ENCODE data around the gene CDCA3.

The CDCA3 gene

DNA sequence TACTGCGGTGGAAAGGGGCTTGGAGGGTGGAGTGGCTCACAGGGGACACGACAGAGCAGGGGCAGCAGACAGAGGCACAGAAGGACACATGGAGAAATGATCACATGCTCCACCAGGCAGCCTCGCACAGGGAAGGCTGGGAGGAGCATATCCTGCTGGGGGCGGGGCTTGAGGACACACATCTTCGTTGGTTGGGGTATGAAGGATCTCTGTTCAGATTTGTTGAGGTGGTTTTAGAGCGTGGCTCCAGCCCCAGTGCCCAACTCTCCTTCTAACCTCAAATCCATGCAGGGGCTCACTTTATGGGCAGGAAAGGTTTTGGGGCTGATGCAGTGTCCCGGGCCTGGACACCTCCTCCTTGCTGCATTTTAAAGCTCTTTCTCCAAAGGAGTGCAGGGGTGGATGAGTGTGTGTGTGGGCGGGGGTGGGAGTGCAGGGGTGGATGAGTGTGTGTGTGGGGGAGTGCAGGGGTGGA, 23.6 kb downstream of the CDCA3 start:
- FAIRE-seq, result peak; percentile 14

DNA sequence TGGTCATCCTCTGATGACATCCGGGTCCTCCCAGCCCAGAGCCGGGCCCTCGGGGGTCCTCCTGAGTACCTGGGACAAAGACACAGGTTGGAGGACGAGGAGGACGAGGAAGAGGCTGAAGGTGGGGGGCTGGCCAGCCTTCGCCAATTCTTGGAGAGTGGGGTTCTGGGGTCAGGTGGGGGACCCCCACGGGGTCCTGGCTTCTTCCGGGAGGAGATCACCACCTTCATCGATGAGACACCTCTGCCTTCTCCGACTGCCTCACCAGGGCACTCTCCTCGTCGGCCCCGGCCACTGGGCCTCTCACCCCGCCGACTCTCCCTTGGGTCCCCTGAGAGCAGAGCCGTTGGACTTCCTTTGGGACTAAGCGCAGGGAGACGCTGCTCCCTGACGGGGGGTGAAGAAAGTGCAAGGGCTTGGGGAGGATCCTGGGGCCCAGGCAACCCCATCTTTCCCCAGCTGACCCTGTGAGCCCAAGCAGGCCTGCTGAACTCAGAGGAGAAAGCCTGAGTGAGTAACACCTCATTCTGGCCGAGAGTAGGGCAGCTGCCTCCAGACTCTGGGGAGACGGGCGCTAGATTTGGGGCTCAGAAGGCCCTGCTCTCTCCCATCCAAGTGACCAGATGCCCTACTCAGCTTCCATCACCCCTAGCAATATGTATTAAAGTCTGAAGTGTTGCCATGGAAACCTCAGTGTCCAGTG, 24.2 kb downstream of the CDCA3 start:
- DNase-seq (ENCODE audit: insufficient read length), result no peak
- FAIRE-seq, result no peak
- TF ChIP-seq POLR2AphosphoS5 (IDR thresholded peaks at IDR 0.05; ENCODE audit: low read depth, low read length), result no peak
- no peak for TF ChIP-seq POLR2A (IDR thresholded peaks at IDR 0.05; ENCODE audit: low read depth, low read length)
- no peak for TF ChIP-seq TAF1 (IDR thresholded peaks at IDR 0.05; ENCODE audit: borderline replicate concordance, low read depth, low read length)

More for the DNA sequence above, 23.6 kb downstream of the CDCA3 start:
- TF ChIP-seq POLR2A (IDR thresholded peaks at IDR 0.05; ENCODE audit: low read depth, low read length), result no peak
- no peak for DNase-seq (ENCODE audit: insufficient read length)

DNA sequence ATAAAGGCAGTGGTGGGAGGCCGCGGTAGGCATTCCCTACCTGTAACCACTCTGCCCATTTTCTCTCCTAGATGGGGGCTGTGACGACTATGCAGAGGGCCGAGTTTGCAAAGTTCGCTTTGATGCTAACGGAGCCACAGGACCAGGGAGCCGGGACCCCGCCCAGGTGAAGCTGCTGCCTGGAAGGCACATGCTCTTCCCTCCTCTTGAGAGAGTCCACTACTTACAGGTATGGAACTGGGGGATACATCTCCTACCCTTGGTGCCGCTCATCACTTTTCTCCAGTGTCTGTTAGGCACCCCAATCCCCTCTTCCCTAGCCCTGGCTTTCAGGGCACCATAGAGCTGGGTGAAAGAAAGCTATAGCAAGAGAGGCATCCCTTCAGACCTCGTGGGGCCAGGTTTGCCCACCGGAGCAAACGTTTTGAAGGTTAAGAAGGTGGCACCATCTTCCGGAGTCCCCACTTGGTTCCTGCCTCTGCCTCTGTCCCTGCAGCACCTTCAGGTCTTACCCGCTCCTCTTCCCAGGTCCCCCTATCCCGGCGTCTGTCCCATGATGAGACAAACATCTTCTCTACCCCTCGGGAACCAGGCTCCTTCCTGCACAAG, 24.9 kb downstream of the CDCA3 start:
- DNase-seq (ENCODE audit: insufficient read length) (no peak), FAIRE-seq (no peak)
- no peak for TF ChIP-seq POLR2AphosphoS5 (IDR thresholded peaks at IDR 0.05; ENCODE audit: low read depth, low read length)
- TF ChIP-seq TAF1 (IDR thresholded peaks at IDR 0.05; ENCODE audit: borderline replicate concordance, low read depth, low read length), result no peak
- no peak for TF ChIP-seq POLR2A (IDR thresholded peaks at IDR 0.05; ENCODE audit: low read depth, low read length)

DNA sequence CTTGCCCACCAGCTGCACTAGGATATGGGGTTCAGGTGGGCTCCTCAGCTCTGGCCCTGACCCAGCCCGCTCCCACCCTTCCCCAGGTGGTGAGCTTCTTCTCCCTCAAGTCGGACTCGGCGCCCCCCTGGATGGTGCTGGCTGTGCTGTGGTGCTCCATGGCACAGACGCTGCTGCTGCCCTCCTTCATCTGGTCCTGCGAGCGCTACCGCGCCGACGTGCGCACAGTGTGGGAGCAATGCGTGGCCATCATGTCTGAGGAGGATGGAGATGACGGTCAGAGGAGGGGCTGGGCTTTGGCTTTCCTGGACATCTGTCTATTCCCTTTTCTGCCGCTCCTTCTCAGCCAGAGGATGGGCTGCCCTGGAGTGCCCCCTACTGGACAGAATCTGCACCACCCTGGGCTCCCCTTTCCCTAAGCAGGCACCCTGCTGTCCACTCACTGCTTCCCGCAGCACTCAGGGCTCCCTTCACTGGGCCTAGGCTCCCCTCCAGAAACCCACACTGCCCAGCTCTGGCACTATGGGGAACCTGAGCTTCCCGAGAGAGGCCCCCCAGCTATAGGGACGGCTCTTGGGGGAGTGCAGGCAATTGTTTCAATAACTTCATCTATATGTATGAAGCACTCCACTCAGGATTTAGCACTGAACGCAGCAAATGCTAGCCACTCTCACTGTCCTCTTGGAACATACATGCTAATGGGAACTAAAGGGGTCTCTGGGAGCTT, 25.5 kb downstream of the CDCA3 start:
- FAIRE-seq (peak; percentile 88), DNase-seq (ENCODE audit: insufficient read length) (peak; percentile 94)
- TF ChIP-seq POLR2A (IDR thresholded peaks at IDR 0.05; ENCODE audit: low read depth, low read length), result no peak
- TF ChIP-seq TAF1 (IDR thresholded peaks at IDR 0.05; ENCODE audit: borderline replicate concordance, low read depth, low read length), result no peak
- TF ChIP-seq POLR2AphosphoS5 (IDR thresholded peaks at IDR 0.05; ENCODE audit: low read depth, low read length), result no peak

DNA sequence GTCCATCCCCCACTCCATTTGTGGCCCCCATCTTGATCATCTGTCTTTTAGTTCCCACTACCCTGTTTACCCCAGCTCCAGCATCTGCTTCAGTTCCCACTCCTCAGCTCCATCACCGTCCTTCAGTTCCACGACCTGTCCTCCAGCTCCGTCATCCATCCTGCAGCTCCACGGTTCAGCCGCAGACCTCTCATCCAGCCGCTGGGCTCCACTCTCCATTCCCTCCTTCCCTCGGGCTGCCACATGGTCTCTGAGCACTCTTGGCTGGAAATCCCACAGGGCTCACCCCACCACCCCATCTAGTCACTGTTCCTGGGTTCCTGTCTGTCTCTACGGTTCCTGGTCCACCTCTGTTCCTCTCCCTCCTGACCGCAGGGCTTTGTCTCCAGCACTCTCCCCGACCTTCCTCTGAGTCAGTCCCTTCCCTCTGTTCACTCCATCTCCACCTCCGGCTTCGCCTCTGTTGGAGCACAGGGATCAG, 26.1 kb downstream of the CDCA3 start:
- FAIRE-seq (no peak), DNase-seq (ENCODE audit: insufficient read length) (no peak)
- TF ChIP-seq TAF1 (IDR thresholded peaks at IDR 0.05; ENCODE audit: borderline replicate concordance, low read depth, low read length) (no peak), POLR2A (IDR thresholded peaks at IDR 0.05; ENCODE audit: low read depth, low read length) (no peak), POLR2AphosphoS5 (IDR thresholded peaks at IDR 0.05; ENCODE audit: low read depth, low read length) (no peak)

DNA sequence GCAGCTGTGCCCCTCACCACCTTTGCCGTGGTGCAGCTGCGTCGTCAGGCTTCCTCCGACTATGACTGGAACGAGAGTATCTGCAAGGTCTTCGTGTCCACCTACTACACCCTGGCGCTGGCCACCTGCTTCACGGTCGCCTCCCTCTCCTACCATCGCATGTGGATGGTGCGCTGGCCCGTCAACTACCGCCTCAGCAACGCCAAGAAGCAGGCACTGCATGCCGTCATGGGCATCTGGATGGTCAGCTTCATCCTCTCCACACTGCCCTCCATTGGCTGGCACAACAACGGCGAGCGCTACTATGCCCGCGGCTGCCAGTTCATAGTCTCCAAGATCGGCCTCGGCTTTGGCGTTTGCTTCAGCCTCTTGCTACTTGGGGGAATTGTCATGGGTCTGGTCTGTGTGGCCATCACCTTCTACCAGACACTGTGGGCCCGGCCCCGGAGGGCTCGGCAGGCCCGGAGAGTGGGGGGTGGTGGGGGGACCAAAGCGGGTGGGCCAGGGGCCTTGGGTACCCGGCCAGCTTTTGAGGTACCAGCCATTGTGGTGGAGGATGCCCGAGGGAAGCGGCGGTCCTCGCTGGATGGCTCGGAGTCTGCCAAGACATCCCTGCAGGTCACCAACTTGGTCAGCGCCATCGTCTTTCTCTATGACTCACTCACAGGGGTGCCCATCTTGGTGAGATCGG, 26.9 kb downstream of the CDCA3 start:
- DNase-seq (ENCODE audit: insufficient read length) (no peak), FAIRE-seq (no peak)
- TF ChIP-seq POLR2AphosphoS5 (IDR thresholded peaks at IDR 0.05; ENCODE audit: low read depth, low read length) (no peak), POLR2A (IDR thresholded peaks at IDR 0.05; ENCODE audit: low read depth, low read length) (no peak), TAF1 (IDR thresholded peaks at IDR 0.05; ENCODE audit: borderline replicate concordance, low read depth, low read length) (no peak)

DNA sequence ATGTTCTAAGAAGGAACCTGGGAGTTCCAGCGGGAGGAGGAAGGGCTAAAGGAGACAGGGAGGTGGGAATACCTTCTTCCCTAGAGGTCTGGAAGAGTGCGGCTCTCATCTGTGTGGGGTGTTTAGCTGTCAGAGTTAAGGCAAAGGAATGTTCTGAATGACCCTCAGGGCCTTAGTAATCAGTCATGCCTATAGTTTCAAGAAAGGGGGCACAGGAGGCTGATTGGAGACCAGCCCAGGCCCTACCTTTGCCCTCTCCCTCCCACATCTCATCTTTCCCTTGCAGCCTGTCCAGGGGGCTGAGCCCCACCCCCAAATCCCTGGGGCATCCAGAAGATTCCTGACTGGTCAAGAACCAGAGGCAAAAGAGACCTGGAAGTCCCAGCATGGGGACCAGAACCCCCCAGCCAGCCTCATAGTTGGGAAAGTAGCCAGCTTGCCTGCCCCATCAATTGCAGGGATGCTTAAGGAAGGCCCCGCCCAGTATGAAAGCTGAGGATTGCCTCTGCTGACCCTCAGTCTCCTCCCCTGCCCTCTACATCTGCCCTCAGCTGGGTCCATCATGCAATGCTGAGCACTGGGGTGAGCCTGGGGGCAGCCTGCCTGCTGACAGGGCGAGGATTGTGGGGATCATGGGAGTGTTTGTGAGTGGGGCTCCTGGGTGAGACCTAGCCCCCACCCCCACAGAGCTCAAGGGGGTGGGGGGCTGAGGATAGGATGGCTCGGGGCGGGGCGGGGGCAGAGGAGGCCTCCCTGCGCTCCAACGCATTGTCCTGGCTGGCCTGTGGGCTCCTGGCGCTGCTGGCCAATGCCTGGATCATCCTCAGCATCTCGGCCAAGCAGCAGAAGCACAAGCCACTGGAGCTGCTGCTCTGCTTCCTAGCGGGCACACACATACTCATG, 27.7 kb downstream of the CDCA3 start:
- DNase-seq (ENCODE audit: insufficient read length) (peak; percentile 11), FAIRE-seq (no peak)
- TF ChIP-seq POLR2A (IDR thresholded peaks at IDR 0.05; ENCODE audit: low read depth, low read length) (no peak), TAF1 (IDR thresholded peaks at IDR 0.05; ENCODE audit: borderline replicate concordance, low read depth, low read length) (no peak), POLR2AphosphoS5 (IDR thresholded peaks at IDR 0.05; ENCODE audit: low read depth, low read length) (no peak)

DNA sequence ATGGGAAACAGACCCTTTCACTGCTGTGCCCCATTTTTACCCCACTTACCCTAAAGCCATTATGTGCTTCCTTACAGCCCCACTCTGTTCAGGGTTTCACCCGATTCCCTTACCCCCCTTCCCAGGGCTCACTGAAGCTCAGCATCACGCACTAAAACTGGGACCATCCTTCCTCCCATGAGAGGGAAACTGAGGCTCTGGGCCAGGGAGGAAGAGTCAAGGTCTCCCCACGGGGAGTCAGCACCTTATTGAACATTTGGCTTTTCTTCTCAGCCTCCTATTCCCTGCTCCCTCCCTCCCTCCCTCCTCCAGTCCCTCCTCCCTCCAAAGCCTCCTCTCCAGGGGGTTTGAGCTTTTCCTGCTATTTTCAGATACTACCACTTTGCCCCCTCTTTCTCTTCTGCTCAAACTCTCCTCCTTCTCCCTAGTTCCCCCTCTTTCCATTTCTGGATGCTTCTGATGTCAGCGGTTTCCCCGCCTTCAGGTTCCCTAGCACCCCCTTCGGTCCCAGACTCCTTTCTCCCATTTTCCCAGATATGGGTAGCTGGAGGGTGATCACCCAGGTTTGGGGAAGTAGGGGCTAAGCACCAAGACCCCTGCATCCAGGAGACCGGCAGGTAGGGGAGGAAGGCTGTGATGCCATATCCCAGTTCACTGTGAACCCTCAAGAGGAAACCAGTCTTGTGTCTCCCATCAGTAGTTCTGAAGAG, 28.5 kb downstream of the CDCA3 start:
- DNase-seq (ENCODE audit: insufficient read length) (no peak), FAIRE-seq (no peak)
- no peak for TF ChIP-seq POLR2A (IDR thresholded peaks at IDR 0.05; ENCODE audit: low read depth, low read length)

DNA sequence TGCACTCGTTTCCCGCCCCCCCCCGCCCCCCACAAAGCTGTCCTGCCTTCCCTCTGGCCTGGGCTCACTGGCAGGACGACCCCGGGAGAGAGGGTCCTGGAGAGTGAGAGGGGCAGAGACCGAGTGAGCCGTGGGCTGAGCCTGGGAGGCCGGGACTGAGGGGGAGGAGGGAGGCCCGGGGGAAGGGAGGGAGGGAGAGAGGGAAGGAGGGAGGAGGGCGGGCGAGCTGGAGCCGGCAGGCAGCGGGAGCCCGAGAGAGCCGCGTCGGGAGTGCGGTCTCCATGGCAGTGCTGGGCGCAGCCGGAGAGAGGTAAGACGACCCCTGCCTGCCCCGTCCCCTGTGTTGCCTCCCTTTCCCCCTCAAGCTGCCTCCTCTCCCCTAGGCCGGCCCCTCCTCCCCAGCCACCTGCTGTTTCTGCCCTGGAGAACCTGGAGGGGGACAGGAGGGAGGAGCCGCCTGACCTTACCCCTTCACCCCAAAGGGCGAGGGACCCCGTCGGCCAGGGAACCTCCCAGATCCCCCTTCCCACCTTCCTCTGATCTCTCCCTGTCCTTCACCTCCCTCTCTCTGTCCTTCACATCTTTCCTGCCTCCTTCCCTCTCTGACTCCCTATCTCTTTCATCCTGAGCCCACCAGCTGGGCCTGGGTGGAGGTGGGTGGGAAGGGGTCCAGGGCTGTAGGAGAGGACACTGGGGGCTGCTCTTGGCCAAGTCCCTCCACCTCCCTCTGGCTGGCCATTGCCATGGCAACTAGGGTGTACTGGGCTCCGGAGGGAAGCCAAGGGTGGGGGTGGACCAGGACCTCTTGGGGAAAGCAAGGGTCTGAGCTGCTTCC, 29.3 kb downstream of the CDCA3 start, which contains the start of gene GPR162:
TSS of gene GPR162 (plus strand) at position 231 of the 835 bp plus-strand sequence. CDS start 2,078 bp downstream, outside the sequence.
- TF ChIP-seq TAF1 (IDR thresholded peaks at IDR 0.05; ENCODE audit: borderline replicate concordance, low read depth, low read length) (no peak), POLR2A (IDR thresholded peaks at IDR 0.05; ENCODE audit: low read depth, low read length) (no peak), POLR2AphosphoS5 (IDR thresholded peaks at IDR 0.05; ENCODE audit: low read depth, low read length) (no peak)
- FAIRE-seq, result no peak
- DNase-seq (ENCODE audit: insufficient read length), result peak; percentile 10

All from GM12892 (cell line).